Superior temporal gyrus (tissue), 1 donor: ENCODE measurements around the gene CALML3.

ENCODE experiments used
- DNase-seq: peaks from one replicate; pipeline ENCODE4 v3.0.0-alpha.2; 2016; ENCODE audit errors: extremely low spot score

CALML3 gene

GRCh38 chr10:5491477-5491876 lies 33.3 kb upstream of the CALML3 start:
- DNase-seq, result no peak

GRCh38 chr10:5492322-5492855 lies 32.4 kb upstream of the CALML3 start:
- DNase-seq, result no peak

GRCh38 chr10:5492929-5493576 lies 31.7 kb upstream of the CALML3 start:
- DNase-seq, result no peak

GRCh38 chr10:5493691-5494090 lies 31.1 kb upstream of the CALML3 start:
- DNase-seq, result no peak

GRCh38 chr10:5494611-5495010 lies 30.1 kb upstream of the CALML3 start:
- no peak for DNase-seq

GRCh38 chr10:5496261-5497250 lies 28.2 kb upstream of the CALML3 start:
- no peak for DNase-seq

- no peak for DNase-seq
These were observed 27.5 kb upstream of the CALML3 start for GRCh38 chr10:5497289-5497688.

- no peak for DNase-seq
These were observed 26.6 kb upstream of the CALML3 start for GRCh38 chr10:5497948-5498730.

- DNase-seq, result no peak
These were observed 25.8 kb upstream of the CALML3 start for GRCh38 chr10:5498791-5499492.

- no peak for DNase-seq
These were observed 25.1 kb upstream of the CALML3 start, which contains the start of gene CALML5 for GRCh38 chr10:5499493-5500140. CALML5 (minus strand) TSS chr10:5499570; CDS start chr10:5499438, 132 bp downstream.

GRCh38 chr10:5500162-5500670 lies 24.5 kb upstream of the CALML3 start:
- no peak for DNase-seq

GRCh38 chr10:5500910-5501309 lies 23.9 kb upstream of the CALML3 start:
- no peak for DNase-seq

GRCh38 chr10:5502061-5502521 lies 22.7 kb upstream of the CALML3 start:
- DNase-seq, result no peak

- no peak for DNase-seq
These were observed 21.9 kb upstream of the CALML3 start for GRCh38 chr10:5502571-5503476.

GRCh38 chr10:5503477-5503835 lies 21.3 kb upstream of the CALML3 start:
- DNase-seq, result no peak

- no peak for DNase-seq
These were observed 20.4 kb upstream of the CALML3 start for GRCh38 chr10:5504146-5505072.

GRCh38 chr10:5506246-5506645 lies 18.5 kb upstream of the CALML3 start:
- DNase-seq, result no peak
